Activated CD4-positive, alpha-beta T cell treated with anti-CD3 and anti-CD28 coated beads, Interleukin-2, amount 50 U/mL, for 1 hour (primary cell): ENCODE measurements around the gene RELL2.
A peak's percentile ranks its signal among the peaks of the same experiment; 100 is the strongest.

Experiments used
- DNase-seq: peaks from one replicate; pipeline ENCODE4 v3.0.0-alpha.2; 2020

The RELL2 gene

DNA sequence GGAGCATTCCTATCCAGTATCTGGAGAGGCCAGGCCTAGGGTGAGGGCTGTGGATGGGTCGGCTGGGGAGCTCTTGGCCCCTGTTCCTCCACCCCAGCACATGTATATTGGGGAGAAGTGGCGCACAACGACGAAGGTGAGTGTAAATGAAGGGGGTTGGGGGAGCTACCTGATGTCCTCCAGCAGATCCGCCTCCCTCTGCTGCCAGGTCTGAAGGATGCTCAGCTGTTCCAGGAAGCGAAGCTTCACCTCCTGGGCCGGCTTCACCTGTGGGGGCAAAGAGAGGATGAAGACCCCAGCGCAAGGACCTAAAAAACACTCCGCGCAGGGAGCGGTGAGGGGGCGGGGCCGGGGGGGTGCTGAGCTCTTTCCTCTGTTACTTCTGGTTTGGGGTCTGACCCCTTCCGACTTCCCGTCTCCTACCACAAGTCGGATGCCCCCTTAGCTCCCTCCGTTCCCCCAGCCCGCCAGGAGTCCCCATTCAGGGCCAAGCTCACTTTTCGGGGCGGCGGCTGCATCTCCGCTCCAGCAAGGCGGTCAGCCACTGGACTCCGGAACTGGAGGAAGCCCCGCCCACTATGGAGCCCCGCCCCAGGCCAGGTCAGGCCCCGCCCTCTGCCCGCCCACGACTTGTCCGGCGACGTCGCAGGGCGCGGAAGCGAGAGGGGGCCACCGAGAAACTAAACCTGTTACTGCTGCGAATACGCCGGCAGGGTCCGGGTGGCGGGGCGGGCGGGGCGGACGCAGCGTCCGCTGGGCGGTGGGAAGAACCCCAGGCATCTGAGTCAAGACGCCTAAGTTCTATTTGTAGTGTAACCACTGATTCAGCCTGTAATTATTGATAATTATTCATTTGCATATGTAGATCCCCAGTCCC is 14.3 kb downstream of the RELL2 start, which contains the start of gene FCHSD1:
Gene FCHSD1 (minus strand): TSS at position 568 of the 877 bp plus-strand sequence. CDS start 50 bp downstream, at position 518.
- DNase-seq, result peak; percentile 73

DNA sequence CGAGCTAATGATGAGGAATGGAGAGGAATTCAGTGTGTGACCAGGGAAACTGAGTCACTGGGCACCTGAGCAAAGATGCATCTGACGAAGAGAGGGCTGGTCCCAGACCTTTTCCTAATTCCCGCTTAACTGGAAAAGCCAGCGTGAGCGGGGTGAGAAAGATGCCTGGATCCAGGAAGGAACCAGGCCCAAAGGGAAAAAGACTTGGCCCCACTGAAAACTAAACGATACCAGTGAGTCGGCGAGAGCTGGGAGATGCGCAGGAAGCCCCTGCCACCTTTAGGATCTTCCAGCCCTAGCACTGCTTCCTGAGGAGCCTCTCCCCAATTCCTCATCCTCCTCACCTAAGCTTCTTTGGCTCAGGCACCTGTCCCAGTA is 14.9 kb downstream of the RELL2 start:
- no peak for DNase-seq

DNA sequence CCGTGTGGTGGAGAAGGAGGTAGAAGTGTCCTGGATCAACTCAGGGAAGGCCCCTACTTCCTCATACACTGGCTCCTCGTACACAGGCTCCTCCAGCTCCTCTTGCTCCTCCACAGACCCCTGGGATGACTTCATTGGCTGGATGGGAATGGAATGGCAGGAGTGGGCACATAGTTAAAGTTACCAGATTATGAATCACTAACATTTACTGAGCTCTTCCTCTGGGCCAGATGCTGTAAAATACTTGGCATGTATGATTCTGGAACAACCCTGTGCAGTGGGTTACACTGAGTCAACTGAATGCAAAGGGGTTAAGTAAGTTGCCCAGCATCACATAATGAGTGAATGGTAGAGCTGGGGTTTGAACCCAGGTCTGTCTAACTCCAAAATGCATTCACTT is 17.5 kb downstream of the RELL2 start:
- DNase-seq, result no peak

DNA sequence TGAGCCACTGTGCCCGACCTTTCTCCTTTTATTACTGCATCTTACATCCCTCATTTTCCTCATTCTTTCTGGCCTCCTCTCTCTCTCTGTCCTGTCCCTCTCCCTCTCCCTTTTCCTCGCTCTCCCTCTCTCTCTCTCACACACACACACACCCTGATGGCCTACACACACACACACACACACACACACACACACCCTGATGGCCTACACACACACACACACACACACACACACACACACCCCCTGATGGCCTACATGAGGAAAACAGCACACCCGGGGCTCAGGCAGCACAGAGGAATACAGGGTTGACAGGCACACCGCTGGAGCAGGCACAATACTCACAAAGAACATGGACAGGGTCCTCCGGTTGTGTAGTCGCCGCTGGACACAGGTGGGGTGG is 18.2 kb downstream of the RELL2 start:
- DNase-seq, result no peak

DNA sequence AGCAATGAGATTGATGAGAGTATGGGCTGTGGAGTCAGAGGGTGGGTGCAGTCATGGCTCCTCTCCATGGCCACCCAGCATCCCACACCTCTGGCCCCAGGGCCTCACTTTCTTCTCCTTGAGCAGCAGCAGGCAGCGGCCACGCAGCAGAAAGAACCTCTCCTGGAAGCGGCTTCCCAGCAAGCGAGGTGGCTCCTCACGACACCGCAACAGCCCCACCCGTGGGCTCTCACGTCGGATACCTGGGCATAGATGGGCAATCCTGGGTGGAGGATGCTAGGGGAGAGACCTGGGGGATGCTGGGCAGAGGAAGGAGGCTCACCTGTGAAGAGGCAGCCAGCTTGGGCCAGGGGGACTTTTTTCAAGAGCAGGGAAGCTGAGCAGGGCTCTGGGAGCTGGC is 19.6 kb downstream of the RELL2 start:
- no peak for DNase-seq

DNA sequence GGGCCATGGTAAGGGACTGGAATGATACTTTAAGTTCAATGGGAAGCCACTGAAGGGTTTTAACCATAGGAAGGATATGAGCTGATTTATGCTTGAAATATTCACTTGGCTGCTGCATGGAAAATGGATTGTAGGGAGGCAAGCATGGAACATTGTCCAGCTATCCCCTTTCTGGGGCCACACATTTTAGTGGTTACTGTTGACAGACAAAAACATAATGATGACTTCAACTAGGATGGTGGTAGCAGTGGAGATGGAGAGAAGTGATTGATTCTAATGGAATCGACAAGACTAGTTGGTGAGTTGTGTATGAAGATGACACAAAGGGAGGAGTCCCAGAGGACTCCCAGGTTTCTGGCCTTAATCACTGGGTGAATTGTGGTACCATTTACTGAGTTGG is 20.6 kb downstream of the RELL2 start:
- DNase-seq, result no peak

DNA sequence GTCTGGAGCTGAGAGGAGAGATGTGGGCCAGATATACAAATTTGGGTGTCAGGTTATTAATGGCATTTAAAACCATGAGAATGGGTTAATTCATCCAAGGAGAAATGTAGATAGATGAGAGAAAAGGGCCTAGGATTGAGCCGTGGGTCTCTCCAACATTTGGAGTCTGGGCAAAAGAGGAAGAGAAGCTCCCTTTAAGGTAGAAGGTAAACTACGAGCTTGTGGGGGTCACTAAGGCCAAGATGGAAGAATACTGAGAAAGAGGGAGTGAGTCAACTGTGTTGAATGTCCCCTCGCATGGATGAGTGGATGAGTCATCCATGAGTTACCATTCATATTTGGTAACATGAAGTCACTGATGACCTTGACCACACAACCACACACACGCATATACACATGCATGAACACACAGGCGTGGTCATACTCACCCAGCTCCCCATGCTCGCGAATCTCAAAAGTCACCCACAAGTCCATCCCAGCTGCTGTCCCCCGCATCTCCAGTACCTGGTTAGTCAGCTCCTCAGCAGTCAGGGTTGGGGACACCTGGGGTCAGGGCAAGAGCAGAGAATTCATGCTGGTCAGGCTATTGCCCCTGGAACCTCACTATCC is 21.2 kb downstream of the RELL2 start:
- no peak for DNase-seq

DNA sequence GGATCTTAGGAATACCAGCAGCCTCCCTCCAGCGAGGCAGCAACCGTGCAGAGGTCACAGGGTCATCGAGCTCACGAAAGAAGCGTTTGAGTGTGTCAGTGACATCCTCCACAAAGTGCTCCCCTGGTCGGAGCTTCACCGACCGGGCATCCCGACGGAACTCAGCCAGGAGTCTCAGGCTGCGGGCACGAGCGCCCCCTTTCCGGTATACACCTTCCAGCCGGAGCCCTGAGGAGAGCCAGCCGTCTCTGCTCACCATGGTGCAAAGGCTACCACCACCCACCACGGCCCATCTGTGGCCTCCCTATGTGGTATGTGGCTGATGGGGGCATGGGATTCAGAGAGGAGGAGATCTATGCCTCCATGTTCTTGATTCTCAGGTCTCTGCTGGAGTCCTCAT is 25.2 kb downstream of the RELL2 start:
- DNase-seq, result no peak

DNA sequence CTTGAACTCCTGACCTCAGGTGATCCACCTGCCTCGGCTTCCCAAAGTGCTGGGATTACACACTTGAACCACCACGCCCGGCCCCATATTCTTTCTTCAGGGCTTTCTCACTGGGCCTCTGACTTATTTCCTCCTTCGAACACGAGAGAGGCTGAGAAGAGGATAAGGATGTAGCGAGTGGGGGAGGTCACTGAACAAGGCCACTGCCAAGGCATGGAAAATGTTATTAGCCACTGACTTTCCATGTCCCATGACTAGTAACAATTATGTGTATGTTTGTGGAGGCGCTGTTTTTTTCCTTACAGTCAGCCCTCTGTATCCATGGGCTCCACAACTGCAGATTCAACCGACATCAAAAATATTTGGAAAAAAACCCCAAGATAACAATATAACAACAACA is 26.7 kb downstream of the RELL2 start:
- DNase-seq, result no peak

DNA sequence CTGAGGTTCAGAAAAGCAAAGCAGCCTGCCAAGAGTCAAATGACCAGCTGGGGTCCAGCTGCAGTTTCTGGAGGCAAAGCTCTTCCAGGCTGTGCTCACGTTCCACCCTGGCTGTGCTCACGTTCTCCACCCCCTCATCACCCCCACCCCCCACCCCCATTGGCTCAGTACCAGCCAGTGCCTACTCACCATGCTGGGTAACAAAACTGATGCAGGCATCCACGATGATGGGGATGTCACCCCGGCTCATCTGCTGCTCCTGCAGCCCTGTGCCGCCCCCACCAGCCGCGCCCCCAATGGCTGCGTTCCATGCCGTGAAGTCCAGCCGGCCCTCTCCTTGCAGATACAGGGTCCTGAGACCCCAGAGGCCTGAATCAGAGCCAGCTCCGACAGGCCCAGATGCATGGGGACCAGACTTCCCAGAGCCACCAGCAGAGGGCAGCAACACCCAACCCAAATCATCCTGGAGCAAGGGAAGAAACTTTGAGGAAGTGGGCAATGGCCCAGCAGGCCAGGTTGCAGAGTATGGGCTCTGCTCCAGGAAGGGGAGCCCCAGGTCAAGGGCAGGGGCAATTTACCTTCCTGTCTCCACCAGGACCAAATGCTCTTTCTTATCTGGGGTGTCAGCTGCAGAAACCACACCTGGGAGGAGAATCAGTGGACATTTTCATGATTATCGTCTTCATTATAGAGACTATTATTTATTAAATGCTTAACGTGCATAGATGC is 28.1 kb downstream of the RELL2 start:
- peak; percentile 72 for DNase-seq

DNA sequence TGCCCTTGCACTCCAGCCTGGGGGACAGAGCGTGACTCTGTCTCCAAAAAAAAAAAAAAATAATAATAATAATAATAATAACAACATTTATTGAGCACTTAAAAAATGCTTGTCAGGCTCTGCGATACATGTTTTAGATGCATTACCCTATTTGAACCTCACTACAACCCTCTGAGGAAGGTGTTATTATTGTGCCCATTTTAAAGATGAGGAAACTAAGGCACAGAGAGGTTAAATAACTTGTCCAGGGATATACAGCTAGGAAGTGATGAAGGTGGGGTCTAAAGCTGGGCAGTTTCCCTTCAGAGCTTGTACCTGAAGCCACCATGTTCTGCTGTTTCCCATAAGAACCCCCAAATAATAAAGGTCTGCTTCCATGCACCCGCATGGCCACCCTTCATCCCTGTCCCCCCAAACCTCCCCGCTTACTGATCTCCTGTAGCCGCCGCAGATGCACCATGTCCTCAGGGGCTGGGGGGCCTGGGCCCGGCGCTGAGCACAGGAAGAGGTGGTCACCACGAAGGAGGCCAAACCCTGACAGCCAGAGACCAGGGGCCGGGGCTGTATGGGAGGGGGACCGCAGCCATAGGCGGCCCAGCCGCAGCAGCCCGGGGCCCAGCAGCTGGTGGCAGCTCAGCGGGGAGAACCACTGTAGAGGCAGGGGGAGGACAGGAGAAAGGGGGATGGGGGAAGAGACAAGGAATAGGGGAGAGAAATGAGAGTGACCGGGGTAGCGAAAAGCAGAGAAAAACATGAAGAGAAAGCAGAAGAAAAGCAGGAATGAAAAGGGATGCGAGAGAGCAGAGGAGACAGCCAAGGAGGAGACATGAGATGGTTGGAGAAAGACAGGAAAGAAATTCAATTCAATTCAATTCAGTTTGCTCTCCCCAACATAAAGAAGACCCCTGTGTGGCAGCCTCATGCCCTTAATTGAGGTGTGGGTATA is 29.5 kb downstream of the RELL2 start:
- no peak for DNase-seq

DNA sequence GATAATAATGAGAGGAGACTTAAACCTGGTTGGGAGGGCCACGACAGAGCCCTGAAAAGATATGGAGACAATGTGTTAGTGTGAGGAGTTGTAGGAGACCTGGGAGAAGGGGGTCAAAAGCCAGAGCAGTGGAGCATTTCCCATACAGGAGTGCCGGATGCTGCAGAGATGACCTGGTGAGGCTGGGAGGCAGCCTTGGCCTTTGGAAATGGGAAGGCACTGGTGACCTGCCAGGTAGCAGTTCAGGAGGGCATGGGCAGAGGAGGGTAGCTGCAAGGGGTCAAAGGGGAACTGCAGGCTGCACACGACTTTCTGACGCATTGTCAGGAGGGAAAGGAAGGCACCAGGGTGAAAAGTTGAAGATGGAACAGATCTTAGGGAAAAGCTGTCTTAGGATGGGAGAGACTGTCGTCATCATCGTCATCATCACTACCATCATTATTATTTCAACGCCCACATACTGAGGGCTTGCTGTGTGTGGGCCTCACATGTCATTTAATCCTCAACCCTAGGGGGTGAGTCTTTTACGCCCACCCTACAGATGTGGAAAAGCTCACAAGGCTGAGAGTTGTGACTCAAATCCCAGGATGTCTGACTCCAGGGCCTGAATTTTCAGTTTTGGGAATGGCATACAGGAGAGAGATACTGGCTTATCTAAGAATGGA is 31.9 kb downstream of the RELL2 start:
- DNase-seq, result no peak

DNA sequence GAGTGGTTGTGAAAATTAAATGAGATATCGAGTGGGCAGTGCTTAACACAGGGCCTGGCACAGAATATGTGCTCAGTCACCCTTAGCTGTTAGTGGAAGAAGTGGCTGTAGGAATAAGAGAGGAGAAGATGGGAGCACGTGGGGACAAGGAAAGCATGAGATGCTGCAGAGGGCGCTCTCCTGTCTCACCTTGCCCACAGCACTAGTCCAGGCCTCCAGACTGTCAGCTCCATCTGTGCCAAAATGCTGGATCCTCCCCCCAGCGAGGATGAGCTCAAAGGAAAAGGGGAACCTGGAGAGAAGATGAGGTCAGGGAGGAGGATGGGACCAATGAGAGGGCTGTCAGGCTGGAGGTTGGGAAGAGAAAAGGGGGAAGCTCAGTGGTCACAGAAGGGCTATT is 32.7 kb downstream of the RELL2 start:
- DNase-seq, result no peak

DNA sequence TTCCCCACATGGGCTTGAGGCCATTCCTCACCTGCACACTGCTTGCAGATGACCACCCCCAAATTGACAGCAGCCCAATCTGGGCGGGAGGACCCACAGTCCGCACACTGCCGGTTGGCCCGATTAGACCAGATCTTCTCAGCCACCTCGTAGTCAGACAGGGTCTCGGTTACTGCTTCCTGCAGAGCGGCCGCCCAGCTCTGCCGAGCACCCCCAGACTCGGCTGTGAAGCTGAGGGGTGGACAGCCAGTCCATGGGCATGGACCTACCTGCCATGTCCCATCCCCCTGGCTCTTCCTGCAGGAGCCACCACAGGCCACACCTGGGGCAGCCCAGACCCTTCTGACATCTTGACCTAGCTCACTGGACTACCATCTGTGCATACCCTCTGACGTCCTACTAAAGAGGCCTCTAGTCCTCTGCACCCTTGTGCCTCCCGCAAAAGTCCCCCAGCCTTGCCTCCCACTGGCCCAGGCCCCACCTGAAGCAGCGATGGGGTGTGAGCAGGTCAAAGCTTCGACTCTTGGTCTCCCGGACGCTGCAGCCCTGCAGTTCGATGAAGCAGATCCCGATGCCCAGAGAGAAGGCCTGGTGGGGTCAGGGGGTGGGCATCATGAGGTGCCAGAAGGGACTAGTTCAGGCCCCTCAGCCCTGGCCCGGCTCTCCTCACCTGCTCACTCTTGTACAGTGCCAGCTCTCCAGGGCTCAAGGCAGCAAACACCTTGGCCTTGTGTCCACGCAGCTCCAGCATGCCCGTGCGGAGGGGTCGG is 35.5 kb downstream of the RELL2 start:
- DNase-seq, result no peak

DNA sequence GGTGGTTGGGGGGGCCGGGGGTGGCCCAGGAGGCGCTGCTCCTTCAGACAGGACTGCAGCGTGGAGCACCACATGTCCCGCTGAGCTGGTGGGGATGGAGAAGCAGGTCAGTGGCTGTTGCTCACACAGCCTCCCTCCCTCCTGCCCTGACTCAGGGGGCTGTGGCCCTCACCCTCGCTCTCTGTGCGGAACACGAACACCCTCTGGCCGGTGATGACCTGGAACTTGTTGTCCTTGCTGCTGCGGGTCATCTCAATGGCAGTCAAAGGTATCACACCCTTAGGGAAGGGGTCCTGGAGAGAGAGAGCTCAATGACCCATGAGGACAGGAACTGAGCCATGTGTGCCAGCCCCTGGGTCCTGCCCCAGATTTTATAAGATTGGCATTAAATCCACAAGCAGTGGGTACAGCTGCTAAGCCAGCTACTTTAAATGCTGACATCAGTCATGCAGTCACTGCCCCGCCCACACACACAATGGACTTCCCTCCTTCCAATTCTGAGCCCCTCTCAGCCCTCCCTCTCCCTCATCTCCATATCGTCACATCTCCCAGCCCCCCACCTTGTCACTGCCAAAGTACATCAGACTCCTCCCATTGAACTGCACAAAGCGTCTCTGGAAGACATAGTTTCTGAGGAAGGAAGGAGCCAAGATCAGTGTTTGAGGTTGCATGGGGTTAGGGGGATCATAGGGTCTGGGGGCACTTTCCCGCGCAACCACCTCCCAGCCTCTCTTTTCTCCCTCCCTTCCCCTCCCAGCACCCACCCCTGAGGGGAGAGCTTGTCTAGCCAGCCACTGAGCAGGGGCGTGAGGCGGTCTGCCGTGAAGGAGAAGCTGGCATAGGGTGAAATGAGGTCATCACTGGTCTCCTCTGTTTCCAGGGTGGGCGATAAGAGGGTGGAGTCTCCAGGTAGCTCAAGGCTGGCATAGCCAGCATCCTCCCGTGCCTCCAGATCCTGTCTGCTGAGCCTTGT is 36.3 kb downstream of the RELL2 start:
- DNase-seq, result no peak

DNA sequence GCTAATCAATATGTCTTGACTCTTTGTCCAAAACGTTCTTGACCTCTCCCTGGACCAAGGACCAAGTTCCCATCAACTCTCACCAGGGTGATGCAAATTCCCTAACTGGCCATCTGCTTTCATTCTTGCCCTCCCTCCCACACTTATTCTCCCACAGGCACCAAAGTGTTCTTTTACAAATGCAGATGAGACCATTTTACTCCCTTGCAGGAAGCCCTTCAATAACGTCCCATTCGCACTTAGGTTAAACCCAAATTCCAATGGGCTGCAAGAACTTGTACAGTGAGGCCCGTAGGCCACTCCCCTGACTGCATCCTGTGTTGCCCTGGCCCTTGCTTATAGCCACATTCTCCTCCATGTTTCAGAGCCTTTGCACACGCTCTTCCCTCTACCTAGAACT is 38.0 kb downstream of the RELL2 start:
- no peak for DNase-seq

DNA sequence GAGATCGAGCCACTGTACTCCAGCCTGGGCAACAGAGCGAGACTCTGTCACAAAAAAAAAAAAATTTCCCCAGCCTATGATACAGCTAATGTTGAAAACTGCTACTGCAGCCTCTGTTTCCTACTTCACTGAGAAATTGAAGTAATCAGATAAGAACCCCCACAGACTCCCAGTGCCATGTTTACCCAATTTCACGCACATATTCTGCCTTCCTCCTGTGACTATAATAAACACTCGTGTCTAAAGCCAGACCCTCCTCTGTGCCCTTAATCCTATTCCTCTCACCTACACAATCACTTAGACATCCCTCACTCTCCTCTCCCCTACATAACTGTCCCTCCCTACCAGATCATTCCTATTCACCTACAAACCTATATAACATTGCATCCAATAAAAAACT is 38.9 kb downstream of the RELL2 start:
- no peak for DNase-seq

DNA sequence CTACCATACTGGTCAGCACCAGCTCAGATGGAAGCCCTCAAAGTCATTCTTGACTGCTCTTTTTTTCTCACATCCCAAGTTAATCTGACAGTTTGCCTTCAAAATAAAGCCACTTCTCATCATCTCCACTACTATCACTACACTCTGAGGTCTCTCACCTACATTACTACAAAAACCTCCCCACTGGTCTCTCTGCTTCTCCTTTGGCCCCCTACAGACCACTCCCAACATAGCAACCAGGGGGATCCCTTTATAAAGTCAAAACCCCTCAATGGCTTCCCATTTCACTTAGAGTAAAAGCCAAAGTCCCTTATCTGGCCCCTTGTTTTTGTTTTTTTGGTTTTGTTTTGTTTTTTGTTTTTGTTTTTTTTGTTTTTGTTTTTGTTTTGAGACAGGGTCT is 40.6 kb downstream of the RELL2 start:
- DNase-seq, result no peak

DNA sequence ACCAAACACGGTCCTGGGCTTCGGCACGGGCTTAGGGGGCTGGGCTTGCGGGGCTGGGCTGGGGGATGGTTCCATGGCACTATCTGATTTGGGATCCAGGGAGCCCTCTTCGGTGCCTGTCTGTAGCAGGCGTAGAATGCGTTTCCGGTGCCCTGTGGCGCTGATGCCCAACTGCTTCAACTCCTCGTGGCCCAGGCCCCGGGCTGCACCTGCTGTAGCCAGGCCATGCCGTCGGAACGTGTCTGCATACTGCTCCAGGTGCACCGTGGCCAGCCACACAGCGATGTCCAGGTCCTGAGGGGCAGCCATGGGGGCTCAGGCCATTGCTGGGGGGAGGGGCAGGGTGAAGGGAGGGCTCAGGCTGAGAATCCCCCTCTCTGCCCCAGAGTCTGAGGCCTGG is 43.4 kb downstream of the RELL2 start:
- no peak for DNase-seq

DNA sequence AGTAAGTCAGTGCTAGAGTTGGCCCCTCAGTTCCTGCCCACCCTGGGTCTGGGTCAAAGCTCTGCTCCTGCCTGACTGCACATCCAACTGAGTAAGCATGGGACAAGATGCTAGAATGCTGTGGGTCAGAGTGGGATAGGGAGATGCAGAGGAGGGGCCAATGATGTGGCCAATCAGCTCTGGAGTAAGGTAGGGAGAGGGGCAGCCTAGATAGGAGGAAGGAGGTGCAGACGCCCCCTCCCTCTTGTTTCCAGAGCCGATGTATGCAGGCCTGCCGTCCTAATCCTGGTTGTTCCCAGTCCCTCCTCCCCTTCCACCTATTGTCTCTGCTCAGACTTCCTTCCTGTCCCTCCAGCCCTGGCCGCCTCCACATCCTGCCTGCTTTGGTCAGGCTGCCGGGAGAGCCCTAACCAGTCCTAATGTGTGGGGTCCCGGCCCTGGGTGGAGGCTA is 44.0 kb downstream of the RELL2 start:
- no peak for DNase-seq
